BE2C (cell line): Measurements from ENCODE around the gene XAB2.

Experiments
- DNase-seq: peaks from one replicate; pipeline ENCODE4 v3.0.0-alpha.2; 2020
- H3K27me3 ChIP-seq: fragments of 250-450 bp; sonication (Bioruptor Pico); 2 replicates; pipeline ENCODE4 v1.5.1; 2020; ENCODE audit warnings: mild to moderate bottlenecking
- H3K36me3 ChIP-seq: fragments of 250-450 bp; sonication (Bioruptor Pico); 2 replicates; pipeline ENCODE4 v1.5.1; 2020; ENCODE audit warnings: mild to moderate bottlenecking
- H3K4me1 ChIP-seq: fragments of 250-450 bp; sonication (Bioruptor Pico); 2 replicates; pipeline ENCODE4 v1.5.1; 2020
- H3K4me3 ChIP-seq: 2 replicates; pipeline ENCODE4 v1.5.1; 2011; ENCODE audit warnings: low read depth, low read length
- H3K9me3 ChIP-seq: fragments of 250-450 bp; sonication (Bioruptor Pico); 2 replicates; pipeline ENCODE4 v1.5.1; 2020
- TF ChIP-seq, protein P1 (sequence below): IDR thresholded peaks from 2 replicates; pipeline ENCODE4 v1.5.1; 2012; ENCODE audit warnings: mild to moderate bottlenecking, low read depth, low read length

XAB2 gene

DNA sequence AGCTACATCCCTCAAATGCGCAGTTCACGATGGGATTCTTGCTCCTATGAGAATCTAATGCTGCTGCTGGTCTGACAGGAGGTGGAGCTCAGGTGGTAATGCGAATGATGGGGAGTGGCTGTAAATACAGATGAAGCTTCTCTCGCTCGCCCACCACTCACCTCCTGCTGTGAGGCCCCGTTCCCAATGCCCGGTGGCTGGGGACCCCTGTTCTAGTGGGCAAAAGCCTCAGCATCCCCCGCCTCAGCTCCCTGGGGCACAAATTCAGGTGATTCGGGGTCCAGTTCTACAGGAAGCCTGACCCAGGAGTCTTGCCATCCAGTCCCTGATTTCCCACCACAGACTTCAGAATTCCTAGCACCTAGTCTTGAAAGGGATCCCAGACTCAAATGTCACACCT is 43.2 kb upstream of the XAB2 start:
- Histone ChIP-seq H3K4me3 (no peak overlapping the region), H3K36me3 (no peaks in the 10 kb centered on the region), H3K9me3 (no peaks in the 10 kb centered on the region), H3K4me1 (no peaks in the 10 kb centered on the region), H3K27me3 (peaks cover 56% of the 10 kb centered on the region)
- TF ChIP-seq, protein P1, sequence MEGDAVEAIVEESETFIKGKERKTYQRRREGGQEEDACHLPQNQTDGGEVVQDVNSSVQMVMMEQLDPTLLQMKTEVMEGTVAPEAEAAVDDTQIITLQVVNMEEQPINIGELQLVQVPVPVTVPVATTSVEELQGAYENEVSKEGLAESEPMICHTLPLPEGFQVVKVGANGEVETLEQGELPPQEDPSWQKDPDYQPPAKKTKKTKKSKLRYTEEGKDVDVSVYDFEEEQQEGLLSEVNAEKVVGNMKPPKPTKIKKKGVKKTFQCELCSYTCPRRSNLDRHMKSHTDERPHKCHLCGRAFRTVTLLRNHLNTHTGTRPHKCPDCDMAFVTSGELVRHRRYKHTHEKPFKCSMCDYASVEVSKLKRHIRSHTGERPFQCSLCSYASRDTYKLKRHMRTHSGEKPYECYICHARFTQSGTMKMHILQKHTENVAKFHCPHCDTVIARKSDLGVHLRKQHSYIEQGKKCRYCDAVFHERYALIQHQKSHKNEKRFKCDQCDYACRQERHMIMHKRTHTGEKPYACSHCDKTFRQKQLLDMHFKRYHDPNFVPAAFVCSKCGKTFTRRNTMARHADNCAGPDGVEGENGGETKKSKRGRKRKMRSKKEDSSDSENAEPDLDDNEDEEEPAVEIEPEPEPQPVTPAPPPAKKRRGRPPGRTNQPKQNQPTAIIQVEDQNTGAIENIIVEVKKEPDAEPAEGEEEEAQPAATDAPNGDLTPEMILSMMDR = no peak
- DNase-seq = no peak

DNA sequence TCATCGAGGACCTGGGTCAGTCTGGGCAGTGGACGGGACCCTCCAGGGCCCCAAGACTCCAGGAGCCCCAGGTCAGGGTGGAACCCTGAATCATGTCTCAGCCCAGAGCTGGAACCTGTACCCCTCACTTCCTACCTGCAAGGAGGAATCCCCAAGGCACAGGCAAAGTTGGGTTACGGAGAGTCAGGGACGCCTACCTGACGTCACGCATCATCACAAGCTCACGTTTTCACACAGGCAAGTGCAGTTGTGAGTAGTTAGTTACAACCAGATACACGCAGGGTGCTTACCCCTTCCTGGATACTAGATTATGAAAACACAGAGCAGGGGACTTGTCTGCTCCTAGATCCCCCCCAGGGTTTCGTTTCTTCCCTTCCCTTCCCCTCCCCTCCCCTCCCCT is 41.4 kb upstream of the XAB2 start:
- no peak for DNase-seq
- TF ChIP-seq, protein P1 = no peak
- Histone ChIP-seq H3K36me3 (no peaks in the 10 kb centered on the region), H3K4me1 (no peaks in the 10 kb centered on the region), H3K9me3 (no peaks in the 10 kb centered on the region), H3K27me3 (peaks cover 56% of the 10 kb centered on the region), H3K4me3 (no peak overlapping the region)

DNA sequence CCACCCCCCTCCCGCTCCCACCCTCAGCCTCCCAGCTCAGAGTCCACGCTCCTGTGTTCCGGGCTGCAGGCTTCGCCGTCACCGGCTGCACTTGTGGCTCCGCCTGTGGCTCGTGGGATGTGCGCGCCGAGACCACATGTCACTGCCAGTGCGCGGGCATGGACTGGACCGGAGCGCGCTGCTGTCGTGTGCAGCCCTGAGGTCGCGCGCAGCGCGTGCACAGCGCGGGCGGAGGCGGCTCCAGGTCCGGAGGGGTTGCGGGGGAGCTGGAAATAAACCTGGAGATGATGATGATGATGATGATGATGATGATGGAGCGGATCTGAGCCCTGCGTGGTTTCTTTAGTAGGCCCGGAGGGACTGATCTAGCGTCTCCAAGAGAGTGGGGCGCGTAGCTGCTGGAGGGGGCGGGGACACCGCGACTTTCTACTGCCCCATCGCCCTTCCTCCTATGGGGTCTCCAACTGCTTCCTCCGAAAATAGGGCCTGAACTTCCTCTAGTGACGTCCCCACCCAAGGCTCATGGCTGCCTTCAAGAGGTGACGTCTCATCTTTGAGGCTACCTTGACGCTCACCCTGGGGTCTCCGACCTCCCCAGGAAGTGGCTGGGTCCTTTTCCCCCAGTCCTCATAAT is 40.9 kb upstream of the XAB2 start:
- Histone ChIP-seq H3K9me3 (no peaks in the 10 kb centered on the region), H3K4me1 (no peaks in the 10 kb centered on the region), H3K36me3 (no peaks in the 10 kb centered on the region), H3K27me3 (peaks cover 59% of the 10 kb centered on the region), H3K4me3 (no peak overlapping the region)
- DNase-seq = no peak
- TF ChIP-seq, protein P1 = no peak

DNA sequence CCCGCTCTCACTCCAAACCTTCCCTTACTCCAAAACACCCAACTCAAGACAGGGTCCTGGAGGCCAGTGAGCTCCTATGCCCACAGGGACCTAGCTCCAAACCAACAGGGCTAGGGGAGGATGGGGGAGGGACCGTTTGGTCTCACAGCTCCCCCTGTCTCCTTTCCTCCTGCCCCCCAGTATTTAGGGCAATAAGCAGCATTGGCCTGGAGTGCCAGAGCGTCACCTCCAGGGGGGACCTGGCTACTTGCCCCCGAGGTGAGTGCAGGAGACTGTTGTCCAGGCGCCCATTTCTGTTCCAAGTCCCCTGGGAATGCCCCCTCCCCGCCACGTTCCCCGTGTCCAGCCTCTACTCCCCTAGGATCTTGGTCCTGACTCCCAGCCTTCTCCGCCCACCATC is 40.3 kb upstream of the XAB2 start:
- TF ChIP-seq, protein P1 = no peak
- H3K9me3 ChIP-seq = no peaks in the 10 kb centered on the region
- H3K4me3 ChIP-seq = no peak overlapping the region
- DNase-seq = no peak
- peaks cover 66% of the 10 kb centered on the region for H3K27me3 ChIP-seq
- no peaks in the 10 kb centered on the region for H3K4me1 ChIP-seq
- no peaks in the 10 kb centered on the region for H3K36me3 ChIP-seq

DNA sequence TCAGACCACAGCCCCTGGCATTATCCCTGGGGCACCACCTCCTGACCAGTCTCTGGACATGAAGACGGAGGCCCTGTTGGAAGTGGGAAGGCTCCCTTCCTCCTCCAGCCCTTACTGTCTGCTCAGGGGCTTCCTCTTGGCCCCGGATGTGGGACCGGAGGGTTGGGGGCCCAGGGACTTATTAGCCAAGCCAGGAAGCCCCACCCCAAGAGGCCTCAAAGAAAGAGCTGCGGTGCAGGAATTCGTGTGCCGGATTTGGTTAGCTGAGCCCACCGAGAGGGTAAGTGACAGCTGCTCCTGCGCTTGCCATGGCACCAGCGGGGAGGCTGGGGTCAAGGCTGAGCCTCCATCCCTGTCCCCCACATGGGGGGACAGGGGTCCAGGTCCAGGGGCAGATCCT is 39.5 kb upstream of the XAB2 start, which contains the start of gene RETN:
RETN (plus strand) TSS at position 208 of the 400 bp plus-strand sequence. CDS start 278 bp downstream, outside the sequence.
- no peaks in the 10 kb centered on the region for H3K9me3 ChIP-seq
- DNase-seq = no peak
- TF ChIP-seq, protein P1 = no peak
- no peaks in the 10 kb centered on the region for H3K4me1 ChIP-seq
- peaks cover 70% of the 10 kb centered on the region for H3K27me3 ChIP-seq
- no peak within 1 kb of the TSS for H3K4me3 ChIP-seq
- no peaks in the 10 kb centered on the region for H3K36me3 ChIP-seq

DNA sequence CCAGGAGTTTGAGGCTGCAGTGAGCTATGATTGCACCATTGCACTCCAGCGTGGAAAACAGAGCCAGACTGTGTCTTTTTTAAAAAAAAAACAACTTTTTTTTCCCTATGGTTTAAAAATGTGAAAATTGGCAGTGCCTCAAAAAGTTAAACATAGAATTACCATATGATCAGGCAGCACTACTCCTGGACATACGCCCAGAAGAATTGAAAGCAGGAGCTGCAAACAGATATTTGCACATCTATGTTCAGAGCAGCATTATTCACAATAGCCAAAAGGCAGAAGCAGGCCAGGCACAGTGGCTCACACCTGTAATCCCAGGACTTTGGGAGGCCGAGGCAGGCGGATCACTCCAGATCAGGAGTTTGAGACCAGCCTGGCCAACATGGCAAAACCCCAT is 35.7 kb upstream of the XAB2 start:
- Histone ChIP-seq H3K36me3 (no peaks in the 10 kb centered on the region), H3K9me3 (no peaks in the 10 kb centered on the region), H3K4me3 (no peak overlapping the region), H3K4me1 (no peaks in the 10 kb centered on the region), H3K27me3 (peaks cover 52% of the 10 kb centered on the region)
- TF ChIP-seq, protein P1 = no peak
- no peak for DNase-seq
